ENCODE measurements around the gene EHMT1. TPM values are rescaled to one million over a fixed set of nuclear protein-coding genes. Genes with fewer than 3 reads are reported as not detected.

Gene EHMT1
- total RNA-seq, 2 experiments from 2014 or later: 66.0 to 70.8 TPM

DNA sequence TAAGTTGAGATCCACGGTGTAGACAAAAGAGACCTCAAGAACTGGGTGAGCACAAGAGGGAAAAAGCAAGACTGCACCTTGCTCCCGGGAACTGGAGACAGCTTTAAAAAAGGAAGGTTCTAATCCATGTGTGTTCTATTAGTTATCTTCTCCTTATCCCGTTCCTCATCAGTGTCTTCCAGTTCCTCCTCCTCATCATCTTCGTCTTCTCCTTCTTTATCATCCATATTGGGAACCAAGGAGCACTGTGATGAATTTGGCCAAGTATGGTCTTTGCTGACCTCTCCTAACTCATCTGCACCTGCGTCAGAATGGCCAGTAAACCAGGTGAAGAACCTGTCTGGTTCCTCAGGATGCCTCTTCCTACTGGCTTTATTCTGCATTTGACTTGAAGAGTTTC, 22.1 kb downstream of the EHMT1 start:
- POLR2A ChIA-PET: no interaction called here
- Mint-ChIP-seq H3K4me3 (no peak overlapping the region), H3K9me3 (no peaks in the 10 kb centered on the region), H3K4me1 (ENCODE audit: low read depth) (peaks cover 44% of the 10 kb centered on the region), H3K27me3 (no peaks in the 10 kb centered on the region), H3K36me3 (peaks cover 5% of the 10 kb centered on the region), H3K27ac (no peak overlapping the region)
- CTCF ChIA-PET: interaction anchor here (1.1 kb wide), 1 partner anchor 32 kb away, joined by 4 read pairs; no protein-coding TSS in a partner anchor
- DNase-seq: no peak
- intact Hi-C loops (cut with micrococcal nuclease): no loop called here

DNA sequence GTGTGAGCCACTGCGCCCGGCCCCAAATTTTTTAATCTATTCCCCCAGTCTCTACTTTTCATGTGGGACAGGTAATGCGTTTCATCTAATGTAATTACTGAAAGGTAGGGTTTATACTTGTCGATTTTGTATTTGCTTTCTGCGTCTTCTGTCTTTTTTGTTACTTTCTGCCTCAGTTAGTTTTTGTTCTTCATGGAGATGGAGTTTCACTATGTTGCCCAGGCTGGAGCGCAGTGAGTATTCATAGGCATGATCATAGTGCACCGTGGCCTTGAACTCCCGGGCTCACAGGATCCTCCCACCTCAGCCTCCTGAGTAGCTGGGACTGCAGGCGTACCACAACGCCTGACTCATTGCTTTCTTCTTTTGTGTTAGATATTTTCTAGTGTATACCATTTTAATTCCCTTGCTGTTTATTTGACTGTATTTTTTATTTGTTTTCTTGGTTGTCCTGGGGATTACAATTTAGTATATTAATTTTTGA, 23.4 kb downstream of the EHMT1 start:
- no peak overlapping the region for H3K27ac Mint-ChIP-seq
- intact Hi-C loops (cut with micrococcal nuclease): no loop called here
- no peak overlapping the region for H3K4me3 Mint-ChIP-seq
- ChIA-PET CTCF (no interaction called here), POLR2A (interaction anchor here (0.5 kb wide), 1 partner anchor 14 kb away, joined by 3 read pairs; no protein-coding TSS in a partner anchor)
- DNase-seq: no peak
- no peaks in the 10 kb centered on the region for H3K27me3 Mint-ChIP-seq
- H3K9me3 Mint-ChIP-seq: no peaks in the 10 kb centered on the region
- peaks cover 43% of the 10 kb centered on the region for H3K4me1 Mint-ChIP-seq (ENCODE audit: low read depth)
- peaks cover 12% of the 10 kb centered on the region for H3K36me3 Mint-ChIP-seq

DNA sequence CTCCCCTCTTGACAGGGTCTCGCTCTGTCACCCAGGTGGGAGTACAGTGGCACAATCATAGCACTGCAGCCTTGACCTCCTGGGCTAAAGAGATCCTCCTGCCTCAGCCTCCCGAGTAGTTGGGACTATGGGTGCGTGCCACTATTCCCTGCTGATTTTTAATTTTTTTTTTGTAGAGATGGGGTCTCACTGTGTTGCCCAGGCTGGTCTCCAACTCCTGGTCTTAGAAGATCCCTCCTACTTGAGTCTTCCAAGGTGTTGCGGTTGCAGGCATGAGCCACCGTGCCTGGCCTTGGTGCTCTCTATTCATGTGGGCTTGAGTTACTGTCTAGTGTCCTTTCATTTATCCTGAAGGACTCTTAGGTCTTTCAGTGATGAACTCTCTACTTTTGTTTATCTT, 24.1 kb downstream of the EHMT1 start:
- Mint-ChIP-seq H3K4me3 (no peak overlapping the region), H3K27me3 (no peaks in the 10 kb centered on the region), H3K27ac (no peak overlapping the region), H3K4me1 (ENCODE audit: low read depth) (peaks cover 48% of the 10 kb centered on the region), H3K36me3 (peaks cover 14% of the 10 kb centered on the region), H3K9me3 (no peaks in the 10 kb centered on the region)
- CTCF ChIA-PET: no interaction called here
- POLR2A ChIA-PET: no interaction called here
- intact Hi-C loops (cut with micrococcal nuclease): no loop called here
- no peak for DNase-seq

DNA sequence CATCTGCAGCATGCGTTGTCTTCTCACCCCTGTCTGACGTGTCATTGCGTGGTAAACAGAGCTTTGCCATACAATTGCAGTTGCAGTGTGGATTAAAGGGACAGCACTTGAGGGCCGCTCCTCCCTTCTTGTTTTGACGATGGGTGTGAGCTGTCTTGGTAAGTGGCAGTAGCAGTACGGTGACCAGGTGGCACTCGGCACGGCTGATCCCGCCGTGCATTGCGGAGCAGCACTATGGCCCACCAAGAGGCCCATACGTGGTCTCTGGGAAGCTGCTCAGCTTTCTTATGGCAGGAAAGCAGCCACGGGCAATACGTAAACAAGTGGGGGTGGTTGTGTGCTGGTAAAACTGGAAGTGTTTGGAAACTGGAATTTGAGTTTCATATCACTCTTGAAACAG, 25.1 kb downstream of the EHMT1 start:
- no peak overlapping the region for H3K27ac Mint-ChIP-seq
- ChIA-PET POLR2A (no interaction called here), CTCF (no interaction called here)
- H3K4me1 Mint-ChIP-seq (ENCODE audit: low read depth): peaks cover 44% of the 10 kb centered on the region
- intact Hi-C loops (cut with micrococcal nuclease): no loop called here
- no peaks in the 10 kb centered on the region for H3K9me3 Mint-ChIP-seq
- DNase-seq: no peak
- H3K4me3 Mint-ChIP-seq: no peak overlapping the region
- no peaks in the 10 kb centered on the region for H3K27me3 Mint-ChIP-seq
- peaks cover 15% of the 10 kb centered on the region for H3K36me3 Mint-ChIP-seq

DNA sequence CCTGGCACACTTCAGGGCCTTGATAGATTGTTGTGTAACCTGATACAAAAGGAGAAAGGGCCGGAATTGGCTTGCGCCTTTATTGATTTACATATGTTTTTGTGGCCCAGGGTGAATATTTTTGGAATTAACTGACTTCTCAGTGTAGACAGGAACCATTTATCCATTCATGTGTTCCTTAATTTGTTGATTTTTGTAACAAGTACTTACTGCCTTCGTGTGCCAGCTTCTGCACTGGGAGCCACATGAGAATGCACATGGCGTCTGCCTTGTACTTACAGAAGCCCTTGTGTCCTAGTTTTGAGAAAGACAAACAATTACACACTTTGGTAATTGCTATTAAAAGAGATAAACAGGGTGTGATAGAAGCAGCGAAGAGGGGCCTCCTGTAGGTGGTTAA, 26.4 kb downstream of the EHMT1 start:
- Mint-ChIP-seq H3K36me3 (peaks cover 15% of the 10 kb centered on the region), H3K27ac (no peak overlapping the region), H3K27me3 (no peaks in the 10 kb centered on the region), H3K4me3 (no peak overlapping the region), H3K9me3 (no peaks in the 10 kb centered on the region), H3K4me1 (ENCODE audit: low read depth) (peaks cover 43% of the 10 kb centered on the region)
- DNase-seq: no peak
- CTCF ChIA-PET: no interaction called here
- intact Hi-C loops (cut with micrococcal nuclease): no loop called here
- POLR2A ChIA-PET: no interaction called here

DNA sequence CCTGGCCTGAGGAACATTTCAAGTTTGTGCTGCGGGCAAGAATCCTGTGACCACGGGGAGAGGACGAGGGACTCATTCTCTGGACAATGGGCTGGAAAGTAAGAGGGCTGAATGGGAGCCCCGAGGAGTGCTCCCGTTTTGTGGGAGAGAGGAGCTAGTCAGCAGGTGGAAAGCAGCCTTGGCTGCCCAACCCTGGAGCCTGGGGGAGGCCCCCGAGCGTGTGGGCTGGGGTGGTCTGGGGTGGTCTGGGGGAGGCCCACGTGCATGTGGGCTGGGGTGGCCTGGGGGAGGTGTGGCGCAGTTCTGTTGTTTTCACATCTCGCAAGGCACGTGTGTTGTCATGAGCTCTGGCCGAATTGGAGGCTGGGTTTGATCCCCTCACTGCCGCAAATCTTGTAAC, 27.5 kb downstream of the EHMT1 start:
- no peaks in the 10 kb centered on the region for H3K9me3 Mint-ChIP-seq
- intact Hi-C loops (cut with micrococcal nuclease): no loop called here
- no peaks in the 10 kb centered on the region for H3K27me3 Mint-ChIP-seq
- H3K4me1 Mint-ChIP-seq (ENCODE audit: low read depth): peaks cover 42% of the 10 kb centered on the region
- POLR2A ChIA-PET: no interaction called here
- no peak for DNase-seq
- no peak overlapping the region for H3K4me3 Mint-ChIP-seq
- H3K27ac Mint-ChIP-seq: no peak overlapping the region
- peaks cover 17% of the 10 kb centered on the region for H3K36me3 Mint-ChIP-seq
- CTCF ChIA-PET: no interaction called here

DNA sequence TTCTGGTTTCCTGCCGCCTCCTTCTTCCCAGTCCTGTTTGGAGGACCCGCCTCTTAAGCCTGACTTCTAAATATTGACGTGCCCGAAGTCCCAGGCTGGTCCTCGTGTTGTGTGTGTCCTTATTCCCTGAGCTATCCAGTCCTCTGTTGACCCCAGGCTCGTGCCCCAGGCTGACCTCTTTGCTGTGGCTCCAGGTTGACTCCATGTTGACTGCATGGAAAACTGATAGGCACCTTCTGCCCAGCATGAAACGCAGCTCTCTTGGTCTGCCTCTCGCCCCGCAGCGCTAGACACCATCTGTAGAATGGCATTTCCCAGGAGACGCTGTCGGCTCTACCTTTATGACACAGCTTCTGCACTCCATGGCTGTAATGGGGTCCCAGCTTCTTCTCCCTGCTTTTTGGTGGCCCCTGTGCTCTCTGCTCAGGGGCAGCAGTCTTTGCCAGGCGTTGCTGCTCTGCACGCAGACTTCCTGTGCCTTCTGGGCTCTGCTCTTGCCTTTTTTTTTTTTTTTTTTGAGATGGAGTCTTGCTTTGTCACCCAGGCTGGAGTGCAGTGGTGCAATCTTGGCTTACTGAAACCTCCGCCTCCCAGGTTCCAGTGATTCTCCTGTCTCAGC, 28.4 kb downstream of the EHMT1 start:
- Mint-ChIP-seq H3K4me1 (ENCODE audit: low read depth) (peaks cover 41% of the 10 kb centered on the region), H3K4me3 (no peak overlapping the region)
- CTCF ChIA-PET: interaction anchor here (0.9 kb wide), 1 partner anchor 26 kb away, joined by 3 read pairs; no protein-coding TSS in a partner anchor

DNA sequence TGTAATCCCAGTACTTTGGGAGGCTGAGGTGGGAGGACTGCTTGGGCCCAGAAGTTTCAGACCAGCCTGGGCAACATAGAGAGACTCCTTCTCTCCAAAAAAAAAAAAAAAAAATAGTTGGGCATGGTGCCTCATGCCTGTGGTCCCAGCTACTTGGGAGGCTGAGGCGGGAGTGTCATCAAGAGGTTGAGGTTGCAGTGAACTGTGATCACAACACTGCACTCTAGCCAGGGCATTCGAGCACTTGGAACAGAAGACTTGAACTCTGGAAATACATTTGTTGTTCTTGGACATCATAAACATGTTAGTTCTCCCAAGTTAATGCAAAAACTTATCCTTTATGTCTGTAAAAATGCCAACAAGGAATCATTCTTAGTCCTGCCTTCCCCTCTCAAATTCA, 29.6 kb downstream of the EHMT1 start:
- H3K9me3 Mint-ChIP-seq: no peaks in the 10 kb centered on the region
- H3K36me3 Mint-ChIP-seq: peaks cover 23% of the 10 kb centered on the region
- intact Hi-C loops (cut with micrococcal nuclease): no loop called here
- no peaks in the 10 kb centered on the region for H3K27me3 Mint-ChIP-seq
- POLR2A ChIA-PET: interaction anchor here (1.0 kb wide), 1 partner anchor 28 kb away, joined by 6 read pairs; no protein-coding TSS in a partner anchor
- H3K4me3 Mint-ChIP-seq: no peak overlapping the region
- H3K4me1 Mint-ChIP-seq (ENCODE audit: low read depth): peaks cover 37% of the 10 kb centered on the region
- DNase-seq: no peak
- no peak overlapping the region for H3K27ac Mint-ChIP-seq
- CTCF ChIA-PET: no interaction called here

More for the DNA sequence above, 28.4 kb downstream of the EHMT1 start:
- POLR2A ChIA-PET: interaction anchor here (1.0 kb wide), 1 partner anchor 29 kb away, joined by 6 read pairs; no protein-coding TSS in a partner anchor
- no peak for DNase-seq
- H3K27me3 Mint-ChIP-seq: no peaks in the 10 kb centered on the region
- no peaks in the 10 kb centered on the region for H3K9me3 Mint-ChIP-seq
- peaks cover 21% of the 10 kb centered on the region for H3K36me3 Mint-ChIP-seq
- intact Hi-C loops (cut with micrococcal nuclease): no loop called here
- H3K27ac Mint-ChIP-seq: no peak overlapping the region

DNA sequence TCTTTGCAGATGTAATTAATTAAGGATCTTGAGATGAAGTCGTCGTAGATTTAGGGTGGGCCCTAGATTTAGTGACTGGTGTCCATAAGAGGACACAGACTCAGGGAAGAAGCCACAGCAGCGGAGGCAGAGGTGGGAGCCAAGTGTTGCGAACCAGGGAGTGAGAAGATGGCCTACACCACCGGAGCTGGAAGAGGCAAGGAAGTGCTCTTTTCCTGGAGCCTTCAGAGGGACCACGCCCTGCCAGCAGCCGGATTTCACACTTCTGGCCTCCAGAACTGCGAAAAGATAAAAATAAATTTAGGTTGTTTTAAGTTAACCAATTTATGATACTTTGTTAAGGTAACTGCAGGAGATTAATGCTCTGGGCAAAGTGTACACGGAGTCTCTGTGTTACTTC, 30.7 kb downstream of the EHMT1 start:
- ChIA-PET CTCF (no interaction called here), POLR2A (no interaction called here)
- intact Hi-C loops (cut with micrococcal nuclease): no loop called here
- DNase-seq: no peak
- peak overlapping the region; percentile 10 for H3K27ac Mint-ChIP-seq
- no peaks in the 10 kb centered on the region for H3K27me3 Mint-ChIP-seq
- no peak overlapping the region for H3K4me3 Mint-ChIP-seq
- H3K4me1 Mint-ChIP-seq (ENCODE audit: low read depth): peaks cover 30% of the 10 kb centered on the region
- H3K36me3 Mint-ChIP-seq: peaks cover 18% of the 10 kb centered on the region
- H3K9me3 Mint-ChIP-seq: no peaks in the 10 kb centered on the region

DNA sequence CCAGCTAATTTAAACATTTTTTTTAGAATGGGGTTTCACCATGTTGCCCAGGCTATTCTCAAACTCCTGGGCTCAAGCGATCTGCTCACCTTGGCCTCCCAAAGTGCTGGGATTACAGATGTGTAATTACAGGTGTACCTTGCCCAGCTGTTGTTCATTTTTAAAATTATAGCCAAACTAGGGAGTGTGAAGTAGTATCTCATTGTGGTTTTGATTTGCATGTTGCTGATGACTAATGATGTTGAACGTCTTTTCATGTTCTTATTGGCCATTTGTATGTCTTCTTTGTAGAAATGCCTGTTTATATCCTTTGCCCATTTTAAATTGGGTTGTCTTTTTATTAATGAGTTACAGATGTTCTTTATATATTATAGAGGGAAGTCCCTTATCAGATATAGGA, 31.5 kb downstream of the EHMT1 start:
- ChIA-PET CTCF (no interaction called here), POLR2A (no interaction called here)
- no peak overlapping the region for H3K27ac Mint-ChIP-seq
- H3K27me3 Mint-ChIP-seq: no peaks in the 10 kb centered on the region
- no peak overlapping the region for H3K4me3 Mint-ChIP-seq
- H3K4me1 Mint-ChIP-seq (ENCODE audit: low read depth): peaks cover 30% of the 10 kb centered on the region
- intact Hi-C loops (cut with micrococcal nuclease): no loop called here
- DNase-seq: no peak
- no peaks in the 10 kb centered on the region for H3K9me3 Mint-ChIP-seq
- H3K36me3 Mint-ChIP-seq: peaks cover 19% of the 10 kb centered on the region

DNA sequence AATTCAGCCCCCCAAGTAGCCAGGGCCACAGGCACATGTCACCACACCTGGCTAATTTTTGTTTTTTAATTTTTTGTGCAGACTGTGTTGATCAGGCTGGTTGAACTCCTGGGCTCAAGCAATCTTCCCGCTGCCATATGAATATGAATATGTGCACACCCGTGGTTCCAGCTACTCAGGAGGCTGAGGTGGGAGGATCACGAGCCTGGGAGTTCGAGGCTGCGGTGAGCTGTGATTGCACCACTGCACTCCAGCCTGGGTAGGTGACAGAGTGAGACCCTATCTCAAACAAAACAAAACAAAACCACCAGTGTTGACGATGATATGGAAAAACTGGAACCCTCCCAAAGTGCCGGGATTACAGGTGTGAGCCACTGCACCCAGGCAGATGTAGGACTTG, 32.0 kb downstream of the EHMT1 start:
- Mint-ChIP-seq H3K4me3 (no peak overlapping the region), H3K36me3 (peaks cover 21% of the 10 kb centered on the region), H3K4me1 (ENCODE audit: low read depth) (peaks cover 30% of the 10 kb centered on the region), H3K9me3 (no peaks in the 10 kb centered on the region), H3K27me3 (no peaks in the 10 kb centered on the region), H3K27ac (no peak overlapping the region)
- intact Hi-C loops (cut with micrococcal nuclease): no loop called here
- CTCF ChIA-PET: no interaction called here
- POLR2A ChIA-PET: no interaction called here
- no peak for DNase-seq

DNA sequence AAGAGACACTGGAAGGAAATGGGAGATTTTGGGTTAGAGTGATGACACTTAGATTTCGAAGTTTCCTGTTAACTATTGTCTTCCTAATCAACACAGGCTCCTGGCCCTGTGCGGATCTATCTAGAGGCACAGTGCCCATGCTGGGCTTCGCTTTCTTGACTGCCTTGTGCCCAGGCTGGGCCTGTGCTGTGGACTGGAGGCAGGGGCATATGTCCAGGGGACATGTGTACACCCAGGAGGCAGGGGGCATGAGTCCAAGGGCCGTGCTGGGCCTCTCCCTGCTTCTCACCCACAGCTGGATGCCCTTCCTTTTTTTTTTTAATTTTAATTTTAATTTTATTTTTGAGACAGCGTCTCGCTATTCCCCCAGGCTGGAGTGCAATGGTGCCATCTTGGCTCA, 37.6 kb downstream of the EHMT1 start:
- Mint-ChIP-seq H3K4me3 (no peak overlapping the region), H3K9me3 (no peaks in the 10 kb centered on the region), H3K27ac (no peak overlapping the region), H3K27me3 (no peaks in the 10 kb centered on the region), H3K4me1 (ENCODE audit: low read depth) (peaks cover 19% of the 10 kb centered on the region), H3K36me3 (peaks cover 8% of the 10 kb centered on the region)
- CTCF ChIA-PET: no interaction called here
- POLR2A ChIA-PET: interaction anchor here (0.8 kb wide), 1 partner anchor 161 kb away, joined by 3 read pairs; no protein-coding TSS in a partner anchor
- intact Hi-C loops (cut with micrococcal nuclease): no loop called here
- no peak for DNase-seq

DNA sequence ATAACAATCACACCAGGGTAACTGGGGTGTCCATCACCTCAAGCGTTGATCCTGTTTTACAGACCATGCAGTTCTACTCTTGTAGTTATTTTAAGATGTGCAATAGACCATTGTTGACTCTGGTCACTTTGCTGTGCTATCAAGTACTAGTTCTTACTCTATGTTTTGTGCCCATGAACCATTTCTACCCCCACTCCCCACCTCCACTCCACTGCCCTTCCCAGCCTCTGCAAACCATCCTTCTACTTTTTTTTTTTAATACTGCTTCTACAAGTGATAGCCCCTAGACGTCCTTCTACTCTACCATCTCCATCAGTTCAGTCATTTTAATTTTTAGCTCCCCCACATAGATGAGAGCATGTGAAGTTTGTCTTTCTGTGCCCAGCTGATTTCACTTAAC, 38.8 kb downstream of the EHMT1 start:
- no peak overlapping the region for H3K4me3 Mint-ChIP-seq
- CTCF ChIA-PET: interaction anchor here (1.0 to 1.4 kb wide), 2 partner anchors 15 to 39 kb away, joined by 3 to 5 read pairs; no protein-coding TSS in a partner anchor
- POLR2A ChIA-PET: no interaction called here
- intact Hi-C loops (cut with micrococcal nuclease): no loop called here
- no peaks in the 10 kb centered on the region for H3K27me3 Mint-ChIP-seq
- no peak overlapping the region for H3K27ac Mint-ChIP-seq
- H3K36me3 Mint-ChIP-seq: peaks cover 5% of the 10 kb centered on the region
- peaks cover 16% of the 10 kb centered on the region for H3K4me1 Mint-ChIP-seq (ENCODE audit: low read depth)
- DNase-seq: no peak
- H3K9me3 Mint-ChIP-seq: no peaks in the 10 kb centered on the region
